BE2C (cell line): Measurements from ENCODE around the gene OR8B3. TPM values are rescaled to one million over a fixed set of nuclear protein-coding genes. Genes with fewer than 3 reads are reported as not detected.

ENCODE experiments used
- DNase-seq: peaks from one replicate; pipeline ENCODE4 v3.0.0-alpha.2; 2020
- H3K27me3 ChIP-seq: fragments of 250-450 bp; sonication (Bioruptor Pico); 2 replicates; pipeline ENCODE4 v1.5.1; 2020; ENCODE audit warnings: mild to moderate bottlenecking
- H3K36me3 ChIP-seq: fragments of 250-450 bp; sonication (Bioruptor Pico); 2 replicates; pipeline ENCODE4 v1.5.1; 2020; ENCODE audit warnings: mild to moderate bottlenecking
- H3K4me1 ChIP-seq: fragments of 250-450 bp; sonication (Bioruptor Pico); 2 replicates; pipeline ENCODE4 v1.5.1; 2020
- H3K4me3 ChIP-seq: 2 replicates; pipeline ENCODE4 v1.5.1; 2011; ENCODE audit warnings: low read depth, low read length
- H3K9me3 ChIP-seq: fragments of 250-450 bp; sonication (Bioruptor Pico); 2 replicates; pipeline ENCODE4 v1.5.1; 2020
- polyA plus RNA-seq: library from polyadenylated mRNA; unstranded; fragments of >200 nt; gene quantifications from one replicate; pipeline ENCODE4 v1.2.1, GENCODE V29; 2012; ENCODE audit warnings: low read depth, missing spikeins; ENCODE audit not compliant: insufficient read length, insufficient read depth
- TF ChIP-seq, protein P1 (sequence below): IDR thresholded peaks from 2 replicates; pipeline ENCODE4 v1.5.1; 2012; ENCODE audit warnings: mild to moderate bottlenecking, low read depth, low read length

The OR8B3 gene, protein sequence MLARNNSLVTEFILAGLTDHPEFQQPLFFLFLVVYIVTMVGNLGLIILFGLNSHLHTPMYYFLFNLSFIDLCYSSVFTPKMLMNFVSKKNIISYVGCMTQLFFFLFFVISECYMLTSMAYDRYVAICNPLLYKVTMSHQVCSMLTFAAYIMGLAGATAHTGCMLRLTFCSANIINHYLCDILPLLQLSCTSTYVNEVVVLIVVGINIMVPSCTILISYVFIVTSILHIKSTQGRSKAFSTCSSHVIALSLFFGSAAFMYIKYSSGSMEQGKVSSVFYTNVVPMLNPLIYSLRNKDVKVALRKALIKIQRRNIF
- not detected for polyA plus RNA-seq

DNA sequence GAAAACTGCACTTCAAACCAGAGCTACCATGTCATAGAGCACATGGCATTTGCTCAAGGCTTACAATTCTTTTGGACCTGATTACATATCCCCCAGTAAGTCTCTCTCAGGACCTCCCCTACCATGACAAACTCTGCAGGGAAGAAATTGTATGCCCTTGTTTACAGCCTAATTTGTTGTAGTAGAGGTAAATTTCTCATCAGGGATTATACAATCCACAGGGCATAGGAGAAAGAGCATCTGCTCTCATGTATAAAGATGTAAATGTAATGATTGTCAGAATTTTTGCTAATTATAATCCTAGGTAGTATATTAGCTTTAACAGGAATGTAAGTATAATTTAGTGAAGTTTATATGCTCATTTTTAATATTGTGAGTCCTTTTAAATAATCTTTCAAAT is at the start of gene OR8B3:
TSS of gene OR8B3 (minus strand) at position 101 of the 400 bp plus-strand sequence. CDS start 1,673 bp downstream, outside the sequence.
- DNase-seq = no peak

GRCh38 chr11:124446916-124447315 is 48.1 kb upstream of the OR8B3 start:
- TF ChIP-seq, protein P1, sequence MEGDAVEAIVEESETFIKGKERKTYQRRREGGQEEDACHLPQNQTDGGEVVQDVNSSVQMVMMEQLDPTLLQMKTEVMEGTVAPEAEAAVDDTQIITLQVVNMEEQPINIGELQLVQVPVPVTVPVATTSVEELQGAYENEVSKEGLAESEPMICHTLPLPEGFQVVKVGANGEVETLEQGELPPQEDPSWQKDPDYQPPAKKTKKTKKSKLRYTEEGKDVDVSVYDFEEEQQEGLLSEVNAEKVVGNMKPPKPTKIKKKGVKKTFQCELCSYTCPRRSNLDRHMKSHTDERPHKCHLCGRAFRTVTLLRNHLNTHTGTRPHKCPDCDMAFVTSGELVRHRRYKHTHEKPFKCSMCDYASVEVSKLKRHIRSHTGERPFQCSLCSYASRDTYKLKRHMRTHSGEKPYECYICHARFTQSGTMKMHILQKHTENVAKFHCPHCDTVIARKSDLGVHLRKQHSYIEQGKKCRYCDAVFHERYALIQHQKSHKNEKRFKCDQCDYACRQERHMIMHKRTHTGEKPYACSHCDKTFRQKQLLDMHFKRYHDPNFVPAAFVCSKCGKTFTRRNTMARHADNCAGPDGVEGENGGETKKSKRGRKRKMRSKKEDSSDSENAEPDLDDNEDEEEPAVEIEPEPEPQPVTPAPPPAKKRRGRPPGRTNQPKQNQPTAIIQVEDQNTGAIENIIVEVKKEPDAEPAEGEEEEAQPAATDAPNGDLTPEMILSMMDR = no peak
- no peaks in the 10 kb centered on the region for H3K36me3 ChIP-seq
- peaks cover 3% of the 10 kb centered on the region; the same call in 1 of the 2 replicates for H3K4me1 ChIP-seq
- no peaks in the 10 kb centered on the region for H3K27me3 ChIP-seq
- no peak overlapping the region for H3K4me3 ChIP-seq
- DNase-seq = no peak
- no peaks in the 10 kb centered on the region for H3K9me3 ChIP-seq

More for the DNA sequence above, at the start of gene OR8B3:
- no peaks in the 10 kb centered on the region for H3K9me3 ChIP-seq
- no peaks in the 10 kb centered on the region for H3K36me3 ChIP-seq
- no peaks in the 10 kb centered on the region for H3K4me1 ChIP-seq
- H3K4me3 ChIP-seq = no peak within 1 kb of the TSS
- TF ChIP-seq, protein P1 = no peak
- no peaks in the 10 kb centered on the region for H3K27me3 ChIP-seq

- Histone ChIP-seq H3K36me3 (no peaks in the 10 kb centered on the region), H3K4me1 (peaks cover 6% of the 10 kb centered on the region; the same call in 1 of the 2 replicates), H3K9me3 (no peaks in the 10 kb centered on the region), H3K27me3 (no peaks in the 10 kb centered on the region), H3K4me3 (no peak within 1 kb of the TSS)
- no peak for DNase-seq
- TF ChIP-seq, protein P1 = no peak
These were observed 46.9 kb upstream of the OR8B3 start, which contains the start of gene OR8B8 for GRCh38 chr11:124445646-124446150. TSS of gene OR8B8 (minus strand) at chr11:124445696. CDS start at chr11:124441085, 4,611 bp downstream.

DNA sequence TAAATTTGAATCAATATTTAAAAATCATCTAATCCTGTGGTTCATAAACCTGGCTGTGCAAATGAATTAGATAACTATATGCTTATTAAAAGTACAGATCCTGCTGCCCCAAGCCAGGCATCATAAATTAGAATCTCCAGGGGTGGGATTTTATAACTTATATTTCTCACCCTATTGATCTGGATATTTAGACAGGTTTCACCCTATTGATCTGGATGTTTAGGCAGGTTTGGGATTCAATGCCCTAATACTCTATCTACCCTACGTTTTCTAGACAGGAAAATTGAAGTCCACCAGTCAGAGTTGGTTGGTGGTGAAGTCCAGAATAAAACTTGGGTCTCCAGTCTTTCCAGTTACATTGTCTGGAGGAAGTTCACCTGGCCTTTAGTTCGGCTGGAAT is 44.0 kb upstream of the OR8B3 start:
- Histone ChIP-seq H3K9me3 (no peaks in the 10 kb centered on the region), H3K27me3 (no peaks in the 10 kb centered on the region), H3K36me3 (no peaks in the 10 kb centered on the region), H3K4me1 (peaks cover 6% of the 10 kb centered on the region; the same call in 1 of the 2 replicates), H3K4me3 (no peak overlapping the region)
- no peak for DNase-seq
- TF ChIP-seq, protein P1 = no peak

DNA sequence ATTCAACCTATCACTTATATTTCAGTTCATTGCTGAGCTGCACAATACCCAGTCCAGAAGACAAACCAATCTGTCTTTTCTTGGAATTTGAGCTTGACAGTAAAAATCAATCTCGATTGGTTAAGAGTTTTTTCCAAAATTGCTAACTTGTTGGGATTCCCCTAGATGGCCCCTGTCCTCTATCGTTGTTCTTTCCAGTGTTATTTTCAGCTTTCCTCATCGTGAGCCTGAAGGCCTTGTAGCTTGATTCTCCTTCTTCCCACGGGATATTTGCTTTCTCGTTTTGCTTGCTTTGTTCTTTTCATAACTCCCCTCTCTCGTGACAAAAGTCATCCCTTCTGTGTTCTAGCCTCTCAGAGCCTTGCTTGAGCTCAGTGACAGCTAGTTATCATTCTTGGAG is 43.6 kb upstream of the OR8B3 start:
- Histone ChIP-seq H3K9me3 (no peaks in the 10 kb centered on the region), H3K27me3 (no peaks in the 10 kb centered on the region), H3K4me1 (peaks cover 6% of the 10 kb centered on the region; the same call in 1 of the 2 replicates), H3K36me3 (no peaks in the 10 kb centered on the region), H3K4me3 (no peak overlapping the region)
- TF ChIP-seq, protein P1 = no peak
- DNase-seq = no peak

- Histone ChIP-seq H3K27me3 (no peaks in the 10 kb centered on the region), H3K36me3 (no peaks in the 10 kb centered on the region), H3K4me1 (peaks cover 6% of the 10 kb centered on the region; the same call in 1 of the 2 replicates), H3K9me3 (no peaks in the 10 kb centered on the region), H3K4me3 (no peak overlapping the region)
- TF ChIP-seq, protein P1 = no peak
- peak; percentile 72 for DNase-seq
These were observed 42.7 kb upstream of the OR8B3 start for GRCh38 chr11:124441519-124441918.
